Liver (tissue), 9 donors: ENCODE results near the gene TMEM205. TPM values are rescaled to one million over a fixed set of nuclear protein-coding genes. Genes with fewer than 3 reads are reported as not detected.

Source experiments
- DNase-seq: peaks from one replicate; pipeline ENCODE4 v3.0.0-alpha.2; 2017; ENCODE audit warnings: low spot score
- H3K27ac ChIP-seq, 2 donors: one replicate each; pipeline ENCODE4 v1.7.0; 2013; ENCODE audit warnings: inconsistent platforms in 2 of 2, low read length in 2 of 2, control low read depth in 1 of 2, low read depth in 1 of 2, mild to moderate bottlenecking in 1 of 2
- H3K27me3 ChIP-seq, 4 donors: one replicate each; pipeline versions ENCODE4 v1.6.1 to v1.7.0; 2013; ENCODE audit warnings: low read length in 3 of 4, inconsistent platforms in 1 of 4, mild to moderate bottlenecking in 1 of 4, moderate library complexity in 1 of 4; ENCODE audit not compliant: control insufficient read depth in 4 of 4, insufficient read depth in 4 of 4
- H3K36me3 ChIP-seq, 4 donors: one replicate each; pipeline versions ENCODE4 v1.6.1 to v1.7.0; 2013; ENCODE audit warnings: low read length in 3 of 4, mild to moderate bottlenecking in 3 of 4, low read depth in 1 of 4, moderate library complexity in 1 of 4; ENCODE audit not compliant: control insufficient read depth in 4 of 4, insufficient read depth in 3 of 4
- H3K4me1 ChIP-seq, 4 donors: one replicate each; pipeline versions ENCODE4 v1.6.1 to v1.7.0; 2013; ENCODE audit warnings: low read length in 3 of 4, mild to moderate bottlenecking in 3 of 4, moderate library complexity in 1 of 4; ENCODE audit not compliant: control insufficient read depth in 4 of 4, insufficient read depth in 4 of 4
- H3K4me3 ChIP-seq, 3 donors: one replicate each; pipeline versions ENCODE4 v1.6.1 to v1.7.0; 2013; ENCODE audit warnings: low read length in 3 of 3, control low read depth in 1 of 3, low read depth in 1 of 3, mild to moderate bottlenecking in 1 of 3
- H3K9ac ChIP-seq, 2 donors: one replicate each; pipeline ENCODE4 v1.7.0; 2013; ENCODE audit warnings: low read length in 2 of 2, mild to moderate bottlenecking in 2 of 2, moderate library complexity in 2 of 2, control low read depth in 1 of 2, low read depth in 1 of 2
- H3K9me3 ChIP-seq, 4 donors: one replicate each; pipeline versions ENCODE4 v1.6.1 to v1.7.0; 2013; ENCODE audit warnings: low read length in 3 of 4; ENCODE audit not compliant: control insufficient read depth in 4 of 4
- CTCF ChIP-seq: fragments of 150-350 bp; IDR thresholded peaks from 2 replicates; pipeline ENCODE4 v1.5.1; 2017; ENCODE audit warnings: improper control_type of control experiment, low read depth, low read length; ENCODE audit not compliant: missing input control
- FOXA1 ChIP-seq: IDR thresholded peaks from 2 replicates; pipeline ENCODE4 v1.6.1; 2016; ENCODE audit warnings: antibody characterized with exemption
- FOXA2 ChIP-seq: IDR thresholded peaks from 2 replicates; pipeline ENCODE4 v1.6.1; 2016; ENCODE audit warnings: antibody characterized with exemption
- HNF4A ChIP-seq, 2 donors: conservative IDR thresholded peaks; 2 replicates each; pipeline ENCODE4 v1.6.1; 2016; ENCODE audit warnings: antibody characterized with exemption in 2 of 2, mild to moderate bottlenecking in 2 of 2
- JUND ChIP-seq, 2 donors: IDR thresholded peaks; 2 replicates each; pipeline ENCODE4 v1.6.1; 2016; ENCODE audit warnings: antibody characterized with exemption in 2 of 2
- NR2F2 ChIP-seq: IDR thresholded peaks from 2 replicates; pipeline ENCODE4 v1.6.1; 2016; ENCODE audit warnings: antibody characterized with exemption
- RAD21 ChIP-seq, 2 donors: IDR thresholded peaks; 2 replicates each; pipeline ENCODE4 v1.6.1; 2016; ENCODE audit warnings: antibody characterized with exemption in 2 of 2, mild to moderate bottlenecking in 2 of 2
- RXRA ChIP-seq, 2 donors: IDR thresholded peaks; 2 replicates each; pipeline ENCODE4 v1.6.1; 2017 to 2018; ENCODE audit warnings: antibody characterized with exemption in 2 of 2, mild to moderate bottlenecking in 1 of 2
- SP1 ChIP-seq: IDR thresholded peaks from 2 replicates; pipeline ENCODE4 v1.6.1; 2018; ENCODE audit warnings: antibody characterized with exemption, mild to moderate bottlenecking
- YY1 ChIP-seq: IDR thresholded peaks from 2 replicates; pipeline ENCODE4 v1.6.1; 2016; ENCODE audit warnings: antibody characterized with exemption, mild to moderate bottlenecking
- WGBS: extraction: QIAGEN DNeasy Blood & Tissue Kit; methylation state at CpG from one replicate; pipeline ENCODE4 v1.1.7; 2013; 5-methylcytosine and 5-hydroxymethylcytosine counted together
- polyA plus RNA-seq, 2 donors: library from polyadenylated mRNA; stranded (reverse) in 1 of 2; unstranded in 1 of 2; fragments of 200-250 nt in 1 of 2; fragments of >200 nt in 1 of 2; fragmentation: Nextera tagmentation in 1 of 2; extraction: Ambion mirVana in 1 of 2; gene quantifications; one replicate each; pipeline versions ENCODE4 v1.2.1 to v1.2.3, GENCODE V29; 2013 to 2015
- total RNA-seq, 2 donors: library from RNA; depleted of rRNA; stranded (reverse); fragments of >200 nt; gene quantifications; one replicate each; pipeline ENCODE4 v1.2.3, GENCODE V29; 2014
- TF ChIP-seq, protein P1 (sequence below): IDR thresholded peaks from 2 replicates; pipeline ENCODE4 v1.6.1; 2016; ENCODE audit warnings: antibody characterized with exemption, mild to moderate bottlenecking
- TF ChIP-seq, protein P2 (sequence below): IDR thresholded peaks from 2 replicates; pipeline ENCODE4 v1.6.1; 2016; ENCODE audit warnings: antibody characterized with exemption
- donor health status: healthy.
- donor health status: healthy.
- donor health status: healthy.
- donor health status: healthy.
- donor health status: healthy.

The TMEM205 gene
- total and polyA plus RNA-seq, 4 donors, result 110 to 410 (median 272) TPM

GRCh38 chr19:11382898-11383705 is 37.0 kb upstream of the TMEM205 start:
- H3K4me3 ChIP-seq, result peak overlapping the region in 1 of 3 donors; percentile 41
- peaks cover 5 to 40% (median 23%) of the 10 kb centered on the region in 4 donors for H3K4me1 ChIP-seq
- 3% methylated on average over 65 of the region's 65 CpGs for WGBS

DNA sequence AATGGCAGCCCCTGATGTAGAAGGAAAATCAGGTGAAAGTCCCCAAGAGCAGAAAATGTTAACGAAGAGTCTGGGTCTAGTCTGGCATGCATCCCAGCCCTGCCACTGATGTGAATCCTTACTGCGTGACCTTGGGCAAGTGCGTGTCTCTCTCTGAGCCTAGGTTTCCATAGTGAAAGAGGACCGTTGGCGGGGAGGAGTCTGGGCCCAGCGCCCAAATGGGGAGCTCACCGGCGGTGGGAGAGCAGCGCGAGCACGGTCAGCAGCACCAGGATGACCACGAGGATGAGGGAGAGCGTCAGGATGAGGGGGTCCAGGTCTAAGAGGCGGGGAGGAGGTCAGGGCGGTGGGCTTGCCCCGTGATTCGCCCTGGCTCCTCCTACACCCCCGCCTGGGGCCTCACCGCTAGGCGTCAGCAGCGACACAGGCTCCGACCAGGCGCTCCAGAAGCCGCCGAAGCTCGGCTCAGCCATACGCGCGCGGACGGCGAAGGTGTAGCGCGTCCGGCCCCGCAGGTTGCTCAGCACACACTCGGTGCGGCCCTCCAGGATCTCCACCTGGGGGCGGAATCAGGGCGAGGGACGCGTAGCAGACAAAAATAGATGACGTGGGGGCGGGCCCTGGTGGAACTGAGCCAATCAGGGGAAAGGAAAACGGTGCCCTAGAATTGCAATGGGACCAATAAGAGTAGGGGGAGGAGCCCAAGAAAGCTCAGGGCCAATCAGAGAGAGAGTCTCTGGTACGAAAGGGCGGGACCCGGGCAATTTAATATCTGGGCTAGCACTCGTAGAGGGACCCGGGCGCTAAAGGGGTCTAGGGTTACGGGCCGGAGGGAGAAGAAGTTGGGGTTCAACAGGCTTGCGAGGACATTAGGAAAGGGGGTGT is 34.8 kb upstream of the TMEM205 start:
- TF ChIP-seq, protein P1, sequence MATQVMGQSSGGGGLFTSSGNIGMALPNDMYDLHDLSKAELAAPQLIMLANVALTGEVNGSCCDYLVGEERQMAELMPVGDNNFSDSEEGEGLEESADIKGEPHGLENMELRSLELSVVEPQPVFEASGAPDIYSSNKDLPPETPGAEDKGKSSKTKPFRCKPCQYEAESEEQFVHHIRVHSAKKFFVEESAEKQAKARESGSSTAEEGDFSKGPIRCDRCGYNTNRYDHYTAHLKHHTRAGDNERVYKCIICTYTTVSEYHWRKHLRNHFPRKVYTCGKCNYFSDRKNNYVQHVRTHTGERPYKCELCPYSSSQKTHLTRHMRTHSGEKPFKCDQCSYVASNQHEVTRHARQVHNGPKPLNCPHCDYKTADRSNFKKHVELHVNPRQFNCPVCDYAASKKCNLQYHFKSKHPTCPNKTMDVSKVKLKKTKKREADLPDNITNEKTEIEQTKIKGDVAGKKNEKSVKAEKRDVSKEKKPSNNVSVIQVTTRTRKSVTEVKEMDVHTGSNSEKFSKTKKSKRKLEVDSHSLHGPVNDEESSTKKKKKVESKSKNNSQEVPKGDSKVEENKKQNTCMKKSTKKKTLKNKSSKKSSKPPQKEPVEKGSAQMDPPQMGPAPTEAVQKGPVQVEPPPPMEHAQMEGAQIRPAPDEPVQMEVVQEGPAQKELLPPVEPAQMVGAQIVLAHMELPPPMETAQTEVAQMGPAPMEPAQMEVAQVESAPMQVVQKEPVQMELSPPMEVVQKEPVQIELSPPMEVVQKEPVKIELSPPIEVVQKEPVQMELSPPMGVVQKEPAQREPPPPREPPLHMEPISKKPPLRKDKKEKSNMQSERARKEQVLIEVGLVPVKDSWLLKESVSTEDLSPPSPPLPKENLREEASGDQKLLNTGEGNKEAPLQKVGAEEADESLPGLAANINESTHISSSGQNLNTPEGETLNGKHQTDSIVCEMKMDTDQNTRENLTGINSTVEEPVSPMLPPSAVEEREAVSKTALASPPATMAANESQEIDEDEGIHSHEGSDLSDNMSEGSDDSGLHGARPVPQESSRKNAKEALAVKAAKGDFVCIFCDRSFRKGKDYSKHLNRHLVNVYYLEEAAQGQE, result peak; percentile 86
- TF ChIP-seq SP1, result peak; percentile 72
- peak; percentile 70 to 71 for TF ChIP-seq RAD21 (IDR thresholded peaks at IDR 0.05)
- peak; percentile 50 for TF ChIP-seq CTCF
- peak; percentile 59 for TF ChIP-seq YY1
- TF ChIP-seq NR2F2, result peak; percentile 64
- TF ChIP-seq FOXA2, result no peak
- TF ChIP-seq FOXA1, result peak; percentile 9
- TF ChIP-seq, protein P2, sequence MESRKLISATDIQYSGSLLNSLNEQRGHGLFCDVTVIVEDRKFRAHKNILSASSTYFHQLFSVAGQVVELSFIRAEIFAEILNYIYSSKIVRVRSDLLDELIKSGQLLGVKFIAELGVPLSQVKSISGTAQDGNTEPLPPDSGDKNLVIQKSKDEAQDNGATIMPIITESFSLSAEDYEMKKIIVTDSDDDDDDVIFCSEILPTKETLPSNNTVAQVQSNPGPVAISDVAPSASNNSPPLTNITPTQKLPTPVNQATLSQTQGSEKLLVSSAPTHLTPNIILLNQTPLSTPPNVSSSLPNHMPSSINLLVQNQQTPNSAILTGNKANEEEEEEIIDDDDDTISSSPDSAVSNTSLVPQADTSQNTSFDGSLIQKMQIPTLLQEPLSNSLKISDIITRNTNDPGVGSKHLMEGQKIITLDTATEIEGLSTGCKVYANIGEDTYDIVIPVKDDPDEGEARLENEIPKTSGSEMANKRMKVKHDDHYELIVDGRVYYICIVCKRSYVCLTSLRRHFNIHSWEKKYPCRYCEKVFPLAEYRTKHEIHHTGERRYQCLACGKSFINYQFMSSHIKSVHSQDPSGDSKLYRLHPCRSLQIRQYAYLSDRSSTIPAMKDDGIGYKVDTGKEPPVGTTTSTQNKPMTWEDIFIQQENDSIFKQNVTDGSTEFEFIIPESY, result no peak
- TF ChIP-seq RXRA (IDR thresholded peaks at IDR 0.05), result peak in 1 of 2 donors; percentile 7
- TF ChIP-seq JUND (IDR thresholded peaks at IDR 0.05), result no peak
- H3K4me1 ChIP-seq, result peaks cover 8 to 54% (median 29%) of the 10 kb centered on the region in 4 donors
- peak overlapping the region; percentile 74 to 83 for H3K27ac ChIP-seq
- H3K9ac ChIP-seq, result peak overlapping the region in 1 of 2 donors; percentile 70
- 3% methylated on average over 54 of the region's 54 CpGs for WGBS
- H3K4me3 ChIP-seq, result peak overlapping the region; percentile 47 to 60 (median 51)
- peak; percentile 91 for DNase-seq
- H3K36me3 ChIP-seq, result no peaks in the 10 kb centered on the region
- H3K9me3 ChIP-seq, result no peaks in the 10 kb centered on the region
- no peaks in the 10 kb centered on the region for H3K27me3 ChIP-seq

More at GRCh38 chr19:11382898-11383705, 37.0 kb upstream of the TMEM205 start:
- Histone ChIP-seq H3K27me3 (no peaks in the 10 kb centered on the region), H3K36me3 (no peaks in the 10 kb centered on the region), H3K9ac (no peak overlapping the region), H3K9me3 (no peaks in the 10 kb centered on the region), H3K27ac (peak overlapping the region; percentile 2 to 50)
- no peak for TF ChIP-seq HNF4A (conservative IDR thresholded peaks at IDR 0.05)
- TF ChIP-seq CTCF, result peak; percentile 62
- peak; percentile 61 to 77 for TF ChIP-seq RAD21 (IDR thresholded peaks at IDR 0.05)
- peak; percentile 87 for DNase-seq
